Hepatocyte (in vitro differentiated cells): ENCODE results near the gene PHLDA2. TPM values are rescaled to one million over a fixed set of nuclear protein-coding genes. Genes with fewer than 3 reads are reported as not detected.

Experiments used
- DNase-seq: peaks from one replicate; pipeline ENCODE4 v3.0.0-alpha.2; 2016; ENCODE audit warnings: low spot score
- H2AFZ ChIP-seq: fragments of 200-600 bp; sonication (generic); 2 replicates; pipeline ENCODE4 v1.6.0; 2016; ENCODE audit warnings: antibody characterized with exemption, mild to moderate bottlenecking
- H3K27ac ChIP-seq: fragments of 200-600 bp; sonication (generic); 2 replicates; pipeline ENCODE4 v1.5.1; 2016; ENCODE audit warnings: mild to moderate bottlenecking
- H3K27me3 ChIP-seq: fragments of 200-600 bp; sonication (generic); 2 replicates; pipeline ENCODE4 v1.6.1; 2016
- H3K36me3 ChIP-seq: fragments of 200-600 bp; sonication (generic); replicated peaks from 2 replicates; pipeline ENCODE4 v1.5.1; 2016; ENCODE audit warnings: low read depth; ENCODE audit not compliant: insufficient read depth
- H3K4me1 ChIP-seq: fragments of 200-600 bp; sonication (generic); 2 replicates; pipeline ENCODE4 v1.5.1; 2016; ENCODE audit warnings: mild to moderate bottlenecking, moderate library complexity; ENCODE audit not compliant: insufficient read depth
- H3K4me2 ChIP-seq: fragments of 200-600 bp; sonication (generic); 2 replicates; pipeline ENCODE4 v1.6.0; 2016
- H3K4me3 ChIP-seq: fragments of 200-600 bp; sonication (generic); 2 replicates; pipeline ENCODE4 v1.5.1; 2016; ENCODE audit warnings: mild to moderate bottlenecking
- H3K79me2 ChIP-seq: fragments of 200-600 bp; sonication (generic); 2 replicates; pipeline ENCODE4 v1.6.0; 2017; ENCODE audit warnings: mild to moderate bottlenecking
- H3K9me2 ChIP-seq: fragments of 200-600 bp; sonication (generic); replicated peaks from 2 replicates; pipeline ENCODE4 v1.6.0; 2017; ENCODE audit warnings: mild to moderate bottlenecking; ENCODE audit not compliant: insufficient read depth
- H3K9me3 ChIP-seq: fragments of 200-600 bp; sonication (generic); 2 replicates; pipeline ENCODE4 v1.5.1; 2016; ENCODE audit warnings: low read depth, mild to moderate bottlenecking
- H4K20me1 ChIP-seq: fragments of 200-600 bp; sonication (generic); 2 replicates; pipeline ENCODE4 v1.6.0; 2016; ENCODE audit warnings: mild to moderate bottlenecking; ENCODE audit not compliant: insufficient read depth, poor library complexity, severe bottlenecking
- EZH2 ChIP-seq: fragments of 200-600 bp; sonication (generic); IDR thresholded peaks from 2 replicates; pipeline ENCODE4 v1.6.1; 2016; ENCODE audit warnings: antibody characterized with exemption, mild to moderate bottlenecking, borderline replicate concordance
- EZH2phosphoT487 ChIP-seq: fragments of 200-600 bp; sonication (generic); IDR thresholded peaks from one replicate; pipeline ENCODE4 v1.6.1; 2018; ENCODE audit warnings: antibody characterized with exemption, mild to moderate bottlenecking, low read depth, moderate library complexity; ENCODE audit not compliant: unreplicated experiment, severe bottlenecking
- WGBS: methylation state at CpG from one replicate; pipeline ENCODE4 v1.1.6; 2016; ENCODE audit warnings: low lambda C conversion rate; ENCODE audit errors: missing lambda C conversion rate; 5-methylcytosine and 5-hydroxymethylcytosine counted together
- polyA plus RNA-seq: library from polyadenylated mRNA; unstranded; fragments of >200 nt; fragmentation: Nextera tagmentation; extraction: Ambion mirVana; gene quantifications from 2 replicates; pipeline ENCODE4 v1.2.1, GENCODE V29; 2016
- total RNA-seq: library from RNA; depleted of rRNA; stranded (reverse); fragments of >200 nt; gene quantifications from 2 replicates; pipeline ENCODE4 v1.2.3, GENCODE V29; 2014
- TF ChIP-seq, protein P1 (sequence below): fragments of 200-600 bp; sonication (generic); IDR thresholded peaks from 2 replicates; pipeline ENCODE4 v1.5.1; 2016; ENCODE audit warnings: antibody characterized with exemption, mild to moderate bottlenecking; ENCODE audit not compliant: poor library complexity

Gene PHLDA2
- total and polyA plus RNA-seq, 2 experiments from 2014 or later: 7.1 to 62.4 TPM

- Histone ChIP-seq H3K9me2 (no peaks in the 10 kb centered on the region), H2AFZ (peak overlapping the region; percentile 61), H3K4me2 (peak overlapping the region; percentile 99), H3K4me1 (peaks cover 16% of the 10 kb centered on the region), H3K79me2 (peaks cover 10% of the 10 kb centered on the region), H3K9me3 (no peaks in the 10 kb centered on the region), H3K36me3 (no peaks in the 10 kb centered on the region), H3K27ac (peak overlapping the region; percentile 92), H4K20me1 (no peaks in the 10 kb centered on the region), H3K27me3 (no peaks in the 10 kb centered on the region), H3K4me3 (peak overlapping the region; percentile 88)
- peak; percentile 82 for DNase-seq
- WGBS: 63% methylated on average over 23 of the region's 23 CpGs
- TF ChIP-seq, protein P1, sequence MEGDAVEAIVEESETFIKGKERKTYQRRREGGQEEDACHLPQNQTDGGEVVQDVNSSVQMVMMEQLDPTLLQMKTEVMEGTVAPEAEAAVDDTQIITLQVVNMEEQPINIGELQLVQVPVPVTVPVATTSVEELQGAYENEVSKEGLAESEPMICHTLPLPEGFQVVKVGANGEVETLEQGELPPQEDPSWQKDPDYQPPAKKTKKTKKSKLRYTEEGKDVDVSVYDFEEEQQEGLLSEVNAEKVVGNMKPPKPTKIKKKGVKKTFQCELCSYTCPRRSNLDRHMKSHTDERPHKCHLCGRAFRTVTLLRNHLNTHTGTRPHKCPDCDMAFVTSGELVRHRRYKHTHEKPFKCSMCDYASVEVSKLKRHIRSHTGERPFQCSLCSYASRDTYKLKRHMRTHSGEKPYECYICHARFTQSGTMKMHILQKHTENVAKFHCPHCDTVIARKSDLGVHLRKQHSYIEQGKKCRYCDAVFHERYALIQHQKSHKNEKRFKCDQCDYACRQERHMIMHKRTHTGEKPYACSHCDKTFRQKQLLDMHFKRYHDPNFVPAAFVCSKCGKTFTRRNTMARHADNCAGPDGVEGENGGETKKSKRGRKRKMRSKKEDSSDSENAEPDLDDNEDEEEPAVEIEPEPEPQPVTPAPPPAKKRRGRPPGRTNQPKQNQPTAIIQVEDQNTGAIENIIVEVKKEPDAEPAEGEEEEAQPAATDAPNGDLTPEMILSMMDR: no peak
- TF ChIP-seq EZH2: no peak
- TF ChIP-seq EZH2phosphoT487: no peak
Measured at GRCh38 chr11:2902784-2903671, 26.2 kb downstream of the PHLDA2 start.

- peaks cover 10% of the 10 kb centered on the region for H3K79me2 ChIP-seq
- WGBS: 6% methylated on average over 31 of the region's 58 CpGs
- no peaks in the 10 kb centered on the region for H3K9me2 ChIP-seq
- H3K27ac ChIP-seq: peak overlapping the region; percentile 92
- TF ChIP-seq, protein P1: no peak
- TF ChIP-seq EZH2: no peak
- no peak for TF ChIP-seq EZH2phosphoT487
- no peaks in the 10 kb centered on the region for H3K9me3 ChIP-seq
- peak; percentile 97 for DNase-seq
- peak overlapping the region; percentile 88 for H3K4me3 ChIP-seq
- H2AFZ ChIP-seq: peak overlapping the region; percentile 85
- peak overlapping the region; percentile 99 for H3K4me2 ChIP-seq
- H3K36me3 ChIP-seq: no peaks in the 10 kb centered on the region
- no peaks in the 10 kb centered on the region for H4K20me1 ChIP-seq
- H3K4me1 ChIP-seq: peaks cover 16% of the 10 kb centered on the region
- H3K27me3 ChIP-seq: no peaks in the 10 kb centered on the region
Measured at GRCh38 chr11:2901854-2902783, 27.1 kb downstream of the PHLDA2 start.

DNA sequence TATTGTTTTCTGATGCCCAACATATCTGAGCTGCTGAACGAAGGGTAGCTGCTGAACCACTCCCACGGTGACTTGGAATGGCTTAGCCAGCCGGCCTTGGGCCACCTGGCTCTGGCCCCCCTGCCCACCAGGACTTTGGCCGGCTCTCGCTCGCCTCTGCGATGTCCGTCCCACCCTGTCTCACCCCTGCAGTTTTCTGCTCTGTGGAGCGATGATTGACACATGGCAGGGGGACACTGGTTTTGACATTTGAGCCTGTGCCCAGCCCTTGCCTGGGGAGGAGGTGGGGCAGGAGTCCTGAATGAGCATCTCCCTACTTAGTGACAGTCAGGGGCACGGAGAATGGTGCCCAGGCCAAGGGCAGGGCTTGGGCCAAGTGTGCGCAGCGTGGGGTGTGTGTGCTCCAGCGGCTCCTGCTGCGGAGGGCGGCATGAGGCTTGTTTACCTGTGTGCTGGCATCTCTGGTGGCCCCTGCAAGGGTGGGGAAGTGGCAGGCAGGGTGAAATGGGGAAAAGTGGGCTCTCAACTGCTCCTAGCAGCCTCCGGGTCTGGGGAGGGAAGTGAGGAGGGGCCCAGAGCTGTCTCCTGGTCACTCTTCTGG, 27.9 kb downstream of the PHLDA2 start:
- DNase-seq: no peak
- peak overlapping the region; percentile 99 for H3K4me2 ChIP-seq
- H3K27ac ChIP-seq: peak overlapping the region; percentile 66
- no peaks in the 10 kb centered on the region for H4K20me1 ChIP-seq
- H2AFZ ChIP-seq: peak overlapping the region; percentile 85
- no peak overlapping the region for H3K4me3 ChIP-seq
- TF ChIP-seq, protein P1: no peak
- TF ChIP-seq EZH2: no peak
- no peak for TF ChIP-seq EZH2phosphoT487
- H3K79me2 ChIP-seq: peaks cover 10% of the 10 kb centered on the region
- no peaks in the 10 kb centered on the region for H3K9me3 ChIP-seq
- no peaks in the 10 kb centered on the region for H3K36me3 ChIP-seq
- H3K9me2 ChIP-seq: no peaks in the 10 kb centered on the region
- no peaks in the 10 kb centered on the region for H3K27me3 ChIP-seq
- H3K4me1 ChIP-seq: peaks cover 16% of the 10 kb centered on the region
- WGBS: 89% methylated on average over 15 of the region's 16 CpGs
